GM19239 (cell line): Measurements from ENCODE around the gene ABCA12.

Source experiments
- DNase-seq: peaks from one replicate; pipeline ENCODE4 v3.0.0; 2011; ENCODE audit warnings: low spot score; ENCODE audit not compliant: insufficient read length
- FAIRE-seq: peaks from 2 replicates; lab custom pipeline; 2011; peaks lifted over from hg19 to GRCh38; lab: Jason Lieb, UNC

ABCA12 gene

GRCh38 chr2:214989187-214989586 is 149.2 kb downstream of the ABCA12 start:
- no peak for FAIRE-seq
- no peak for DNase-seq

GRCh38 chr2:214987261-214987660 is 151.2 kb downstream of the ABCA12 start:
- DNase-seq (no peak), FAIRE-seq (no peak)

- DNase-seq, result no peak
- no peak for FAIRE-seq
Observed at GRCh38 chr2:214985619-214986018, 152.8 kb downstream of the ABCA12 start.

GRCh38 chr2:214966420-214966819 is 172.0 kb downstream of the ABCA12 start:
- FAIRE-seq, result no peak
- DNase-seq, result no peak

DNA sequence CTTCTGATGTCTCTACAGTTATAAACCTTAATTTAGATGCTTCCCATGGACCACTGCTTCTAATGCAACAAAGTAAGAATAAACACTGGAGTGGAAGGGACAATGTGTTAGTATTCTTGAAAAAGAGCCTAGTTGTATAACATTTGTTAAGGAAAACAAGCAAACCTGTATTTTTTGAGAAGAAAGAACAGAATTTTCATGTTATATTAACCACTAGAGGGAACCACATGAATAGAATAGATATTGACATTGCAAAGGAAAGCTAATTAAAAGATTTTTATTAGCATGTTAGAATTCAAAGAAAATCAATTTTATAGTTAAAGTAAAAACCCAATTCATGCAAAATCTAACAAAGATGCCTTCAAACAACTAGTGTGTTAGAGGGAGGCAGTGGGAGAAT is 177.7 kb downstream of the ABCA12 start:
- FAIRE-seq, result no peak
- no peak for DNase-seq

- no peak for DNase-seq
- FAIRE-seq, result no peak
Observed at GRCh38 chr2:214946949-214947348, 191.5 kb downstream of the ABCA12 start.

GRCh38 chr2:214934006-214934405 is 204.4 kb downstream of the ABCA12 start:
- DNase-seq (no peak), FAIRE-seq (no peak)

- DNase-seq (no peak), FAIRE-seq (no peak)
Observed at GRCh38 chr2:214904634-214905033, 233.8 kb downstream of the ABCA12 start.

DNA sequence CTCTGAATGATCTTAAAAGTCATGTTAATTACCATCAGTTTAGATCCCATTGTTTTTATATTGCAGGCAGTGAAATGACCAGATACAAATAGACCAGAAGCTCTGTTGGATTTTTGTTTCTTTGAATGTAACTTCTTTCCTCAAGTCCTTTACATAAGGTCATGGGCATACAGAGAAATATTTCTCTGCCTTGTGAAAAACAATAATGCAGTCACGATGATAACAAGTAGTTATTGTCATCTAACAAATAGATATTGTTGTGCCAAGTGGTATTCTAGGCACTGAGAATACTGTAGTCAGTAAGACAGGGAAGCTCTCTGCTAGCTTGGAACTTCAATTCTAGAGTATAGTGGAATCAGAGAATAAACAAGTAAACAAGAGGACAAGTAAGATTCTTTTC is 234.2 kb downstream of the ABCA12 start:
- no peak for DNase-seq
- no peak for FAIRE-seq

DNA sequence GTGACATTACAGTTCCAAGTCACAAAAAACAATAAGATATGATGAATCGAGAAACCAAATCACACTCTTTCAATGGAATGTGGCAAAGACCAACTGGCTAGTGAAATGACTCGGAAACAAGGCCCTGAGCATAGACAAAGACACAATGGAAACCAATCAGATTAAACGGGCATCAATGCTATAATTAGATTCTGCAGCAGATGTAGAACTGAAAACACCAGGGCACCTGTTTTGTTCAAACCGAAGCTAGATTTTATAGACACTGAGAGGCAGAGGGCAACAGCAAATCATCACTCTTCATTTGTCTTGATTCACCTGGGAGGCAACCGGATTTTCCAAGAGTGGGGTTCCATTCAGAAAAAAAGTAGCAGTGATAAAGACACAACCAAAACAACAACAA is 236.1 kb downstream of the ABCA12 start:
- DNase-seq, result no peak

GRCh38 chr2:214899751-214900150 is 238.7 kb downstream of the ABCA12 start:
- FAIRE-seq (no peak), DNase-seq (no peak)

More for the DNA sequence above, 236.1 kb downstream of the ABCA12 start:
- no peak for FAIRE-seq

- FAIRE-seq, result no peak
- DNase-seq, result no peak
Observed at GRCh38 chr2:214896274-214896673, 242.2 kb downstream of the ABCA12 start.

GRCh38 chr2:214895469-214895868 is 243.0 kb downstream of the ABCA12 start:
- DNase-seq, result no peak
- no peak for FAIRE-seq

DNA sequence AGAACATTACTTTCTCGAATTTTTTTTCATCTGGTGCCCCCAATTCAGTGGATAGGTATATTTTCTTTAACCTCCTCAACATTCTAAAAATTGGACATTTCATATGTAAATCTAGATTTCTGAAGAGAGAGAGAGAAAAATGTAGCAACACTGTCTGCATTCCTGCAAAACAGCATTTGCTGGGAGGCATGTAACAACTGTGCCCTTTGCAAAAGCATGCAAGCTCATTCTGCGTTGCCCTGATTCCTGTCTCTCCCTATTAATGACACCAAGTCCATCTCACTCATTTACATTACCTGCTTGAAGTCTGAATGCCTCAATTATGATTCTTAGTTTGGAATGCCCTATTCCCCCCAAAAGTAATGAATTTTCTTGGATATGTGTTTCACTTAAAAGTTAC is 249.1 kb downstream of the ABCA12 start:
- FAIRE-seq, result no peak
- no peak for DNase-seq

- DNase-seq (no peak), FAIRE-seq (no peak)
Observed at GRCh38 chr2:214881647-214882202, 256.7 kb downstream of the ABCA12 start.
